GM19324 (cell line): ENCODE data around the gene ZZZ3.
"Not testable (repeated sequence)": the region's sequence is repeated elsewhere in the genome, so short reads cannot be mapped to it uniquely, and the experiment has no call there.

ENCODE experiments used
- ATAC-seq: cut with Tn5 transposase; IDR thresholded peaks from one replicate; pipeline ENCODE4 v1.9.1; 2021; ENCODE audit warnings: mild to moderate bottlenecking, moderate library complexity; ENCODE audit not compliant: unreplicated experiment, low FRiP score

The ZZZ3 gene

GRCh38 chr1:77672374-77672773, 10.1 kb downstream of the ZZZ3 start:
- peak; percentile 29 for ATAC-seq

- peak; percentile 42 for ATAC-seq
Observed at GRCh38 chr1:77671836-77672235, 10.6 kb downstream of the ZZZ3 start.

GRCh38 chr1:77670330-77670729, 12.1 kb downstream of the ZZZ3 start:
- no peak for ATAC-seq

GRCh38 chr1:77668924-77669449, 13.5 kb downstream of the ZZZ3 start:
- no peak for ATAC-seq

GRCh38 chr1:77664939-77665516, 17.4 kb downstream of the ZZZ3 start:
- ATAC-seq: no peak

- ATAC-seq: no peak
Observed at GRCh38 chr1:77661696-77662095, 20.8 kb downstream of the ZZZ3 start.

GRCh38 chr1:77659879-77660593, 22.4 kb downstream of the ZZZ3 start:
- ATAC-seq: peak; percentile 43

GRCh38 chr1:77658271-77658670, 24.2 kb downstream of the ZZZ3 start:
- ATAC-seq: no peak

GRCh38 chr1:77655431-77655974, 27.0 kb downstream of the ZZZ3 start:
- no peak for ATAC-seq

- ATAC-seq: no peak
Observed at GRCh38 chr1:77652970-77653516, 29.4 kb downstream of the ZZZ3 start.

- ATAC-seq: no peak
Observed at GRCh38 chr1:77652268-77652667, 30.2 kb downstream of the ZZZ3 start.

- no peak for ATAC-seq
Observed at GRCh38 chr1:77649127-77649526, 33.3 kb downstream of the ZZZ3 start.

GRCh38 chr1:77646224-77646623, 36.2 kb downstream of the ZZZ3 start:
- not testable (repeated sequence) for ATAC-seq

GRCh38 chr1:77643456-77643855, 39.0 kb downstream of the ZZZ3 start:
- ATAC-seq: no peak

- ATAC-seq: no peak
Observed at GRCh38 chr1:77642941-77643340, 39.5 kb downstream of the ZZZ3 start.

- no peak for ATAC-seq
Observed at GRCh38 chr1:77642196-77642595, 40.3 kb downstream of the ZZZ3 start.

- no peak for ATAC-seq
Observed at GRCh38 chr1:77639557-77640069, 42.8 kb downstream of the ZZZ3 start.

GRCh38 chr1:77639056-77639455, 43.4 kb downstream of the ZZZ3 start:
- no peak for ATAC-seq

- ATAC-seq: no peak
Observed at GRCh38 chr1:77636864-77637263, 45.6 kb downstream of the ZZZ3 start.
